IPS-11a (cell line): ENCODE data around the gene ACTR5.
"Not testable (repeated sequence)": the region's sequence is repeated elsewhere in the genome, so short reads cannot be mapped to it uniquely, and the experiment has no call there.

Source experiments
- H3K4me3 ChIP-seq: one replicate; pipeline ENCODE4 v1.5.1; 2013; ENCODE audit warnings: low read depth, low read length, control low read depth

ACTR5 gene

GRCh38 chr20:38804682-38805501 lies 56.6 kb downstream of the ACTR5 start:
- peak overlapping the region; percentile 65 for H3K4me3 ChIP-seq

DNA sequence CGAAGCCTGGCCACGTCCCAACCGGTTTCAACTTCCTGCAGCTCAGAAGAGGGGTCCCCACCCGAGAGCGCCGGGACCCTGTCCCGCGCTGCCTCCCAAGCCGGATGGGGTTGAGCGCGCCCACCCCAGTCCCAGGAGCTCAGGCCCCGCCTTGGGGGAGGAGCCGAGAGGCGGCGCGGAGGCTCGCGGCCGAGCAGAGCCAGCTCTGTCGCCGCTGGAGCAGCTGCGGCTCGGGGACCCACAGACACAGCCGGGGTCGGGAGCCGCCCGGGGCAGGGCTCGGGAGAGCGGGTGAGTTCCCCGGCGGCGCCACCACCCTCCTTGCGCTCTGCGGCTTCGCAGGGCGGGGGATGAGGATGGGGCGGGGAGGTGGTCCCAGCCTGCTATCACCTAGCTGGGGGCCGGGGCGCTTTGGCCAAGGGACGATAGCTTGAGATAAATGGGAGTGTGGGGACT lies 57.3 kb downstream of the ACTR5 start, which contains the start of gene PPP1R16B:
Gene PPP1R16B (plus strand): TSS at position 196 of the 456 bp plus-strand sequence. CDS start 30,229 bp downstream, outside the sequence.
- peak within 1 kb of the TSS; percentile 65 for H3K4me3 ChIP-seq

DNA sequence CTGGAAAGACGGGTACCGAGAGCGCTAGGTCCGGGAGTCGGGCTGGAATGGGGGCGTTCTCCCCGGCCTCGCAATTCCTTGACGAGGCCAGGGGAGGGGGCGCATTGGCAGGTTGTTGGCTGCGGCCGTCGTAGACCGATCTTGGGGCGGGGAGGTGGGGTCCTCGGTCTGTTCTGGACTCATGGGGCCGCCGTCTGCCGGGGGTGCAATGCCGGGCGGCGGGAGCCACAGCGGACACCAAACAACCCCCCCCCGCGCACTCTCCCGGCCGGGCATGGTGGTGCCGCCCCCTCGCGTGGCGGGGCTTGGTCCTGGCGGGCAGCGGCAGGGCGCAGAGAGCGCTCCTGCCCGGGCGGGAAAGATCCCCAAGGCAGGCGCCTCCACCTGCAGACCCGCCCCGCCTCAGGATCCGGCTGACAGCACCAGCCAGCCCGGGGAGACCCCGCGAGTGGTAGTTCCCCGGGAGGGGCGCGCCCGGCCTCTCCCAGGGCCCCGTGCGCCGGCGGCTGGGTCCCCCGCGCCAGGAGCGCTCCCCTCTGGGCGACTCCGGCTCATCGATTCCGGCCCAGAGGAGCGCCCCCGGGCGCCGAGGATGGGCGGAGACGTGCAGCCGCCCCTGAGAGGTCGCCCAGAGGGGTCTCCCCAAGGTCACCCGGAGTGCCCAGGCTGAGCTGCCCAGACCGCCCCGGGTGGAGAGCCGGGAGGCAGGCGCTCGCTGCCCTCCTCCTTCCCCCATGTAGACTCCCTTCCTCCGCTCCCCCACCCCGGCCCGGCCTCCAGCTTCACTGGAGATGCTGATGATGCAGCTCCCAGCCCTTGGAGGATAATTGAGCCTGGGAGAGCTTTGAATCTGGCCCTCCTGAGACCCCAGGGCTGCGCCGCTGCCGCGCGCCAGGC lies 57.9 kb downstream of the ACTR5 start:
- H3K4me3 ChIP-seq = peak overlapping the region; percentile 65

DNA sequence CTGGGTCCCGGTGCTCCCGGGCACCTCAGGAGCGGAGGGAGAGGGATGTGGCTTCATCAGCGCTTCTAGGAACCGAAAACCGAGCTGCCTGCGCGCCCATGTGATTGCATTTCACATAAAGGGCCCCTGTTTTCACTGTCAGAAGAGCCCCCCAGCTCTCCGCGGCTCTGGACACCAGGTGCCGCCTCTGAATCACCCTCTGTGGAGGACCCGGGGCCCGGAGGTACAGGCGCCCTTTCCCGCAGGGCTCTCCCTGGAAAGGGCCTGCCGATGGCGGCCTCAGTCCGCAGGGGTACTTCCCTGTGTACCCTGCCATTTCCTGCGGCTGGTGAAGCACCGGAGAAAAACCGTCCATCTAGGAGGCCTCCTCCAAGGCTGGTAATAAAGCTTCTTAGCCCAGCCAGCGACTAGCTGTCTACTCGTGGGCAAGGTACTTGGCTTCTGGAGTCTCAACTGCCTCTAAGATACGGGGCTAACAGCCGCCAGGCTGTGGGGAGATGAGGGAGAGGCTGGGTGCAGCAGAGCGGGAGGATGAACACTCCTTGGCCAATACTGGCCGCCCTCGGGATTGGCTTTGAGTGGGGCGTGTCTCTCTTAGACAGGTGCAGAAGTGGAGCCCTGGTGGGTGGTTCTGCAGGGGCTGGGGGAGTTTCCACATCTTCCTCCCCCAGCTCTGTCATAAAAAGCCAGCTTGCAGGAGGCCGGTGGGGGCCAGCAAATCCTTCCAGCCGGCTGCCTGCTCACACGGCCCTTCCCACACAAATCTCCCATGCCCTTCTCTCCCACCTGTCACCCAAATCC lies 58.8 kb downstream of the ACTR5 start:
- H3K4me3 ChIP-seq = peak overlapping the region; percentile 65

GRCh38 chr20:38809942-38810341 lies 61.7 kb downstream of the ACTR5 start:
- no peak overlapping the region for H3K4me3 ChIP-seq

DNA sequence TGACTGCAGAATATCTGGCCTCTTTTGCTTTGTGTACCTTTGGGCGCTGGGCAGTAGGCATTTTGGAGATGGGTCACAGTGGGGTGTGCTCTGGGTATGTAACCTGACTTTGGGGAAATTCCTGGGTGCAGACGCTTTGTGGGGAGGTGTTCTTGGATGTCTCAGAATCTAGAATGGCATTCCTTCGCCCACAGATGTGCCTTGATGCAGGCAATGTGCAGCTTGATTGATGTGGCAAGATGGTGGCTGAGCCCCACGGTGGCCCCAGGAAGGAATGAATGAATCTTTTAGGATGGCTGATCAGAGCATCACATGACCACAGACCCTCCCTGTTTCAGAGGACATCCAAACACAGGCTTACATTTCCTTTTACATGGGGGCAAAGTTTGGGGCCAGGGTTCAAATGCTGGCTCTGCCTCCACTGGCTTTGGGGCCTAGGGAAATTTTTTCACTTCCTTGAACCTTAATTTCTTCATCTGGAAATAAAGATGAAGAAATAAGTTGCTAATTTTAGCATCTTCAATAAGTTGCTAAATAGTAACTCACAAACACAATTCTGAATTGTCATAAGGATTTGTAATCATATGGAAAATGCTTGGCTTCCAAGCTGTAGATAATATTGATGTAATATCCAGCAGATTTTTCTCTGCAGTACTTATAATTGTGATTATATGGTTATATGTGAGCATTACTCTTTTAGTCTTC lies 62.8 kb downstream of the ACTR5 start:
- H3K4me3 ChIP-seq = no peak overlapping the region

DNA sequence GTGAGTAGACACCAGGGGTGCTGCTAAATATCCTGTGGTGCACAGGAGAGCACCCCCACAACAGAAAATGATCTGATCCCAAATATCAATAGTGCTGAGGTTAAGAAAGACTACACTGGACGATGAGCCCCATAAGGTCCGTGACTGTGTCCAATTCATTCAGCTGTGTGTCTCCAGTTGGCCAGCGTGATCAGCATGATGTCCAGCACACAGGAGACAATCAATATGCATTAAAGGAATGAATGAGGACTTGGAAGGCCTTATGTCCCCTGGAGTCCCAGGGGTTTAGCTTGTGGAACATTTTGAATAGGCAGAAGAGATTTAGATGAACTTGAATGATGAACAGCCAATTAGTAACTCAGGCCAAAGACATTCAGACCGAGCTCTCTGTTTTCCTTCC lies 63.5 kb downstream of the ACTR5 start:
- no peak overlapping the region for H3K4me3 ChIP-seq

DNA sequence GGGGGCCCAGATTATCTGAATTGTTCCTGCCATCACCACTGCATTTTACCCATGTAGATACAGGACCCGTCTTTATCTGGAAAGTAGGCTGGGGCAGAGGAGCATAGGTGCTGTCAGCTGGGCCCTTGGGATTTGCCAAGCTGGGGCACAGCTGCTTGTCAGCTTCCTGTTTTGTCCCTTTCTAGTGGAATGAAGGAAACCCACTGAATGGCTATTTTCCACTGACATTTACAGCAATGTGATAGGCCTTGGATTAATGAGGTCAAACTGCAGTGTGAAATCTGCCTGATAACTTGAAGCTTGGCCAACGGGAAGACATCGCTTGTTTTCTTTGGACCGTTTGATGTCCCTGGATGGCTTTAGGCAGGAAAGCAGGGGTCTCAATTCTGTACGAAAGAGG lies 63.9 kb downstream of the ACTR5 start:
- H3K4me3 ChIP-seq = no peak overlapping the region

DNA sequence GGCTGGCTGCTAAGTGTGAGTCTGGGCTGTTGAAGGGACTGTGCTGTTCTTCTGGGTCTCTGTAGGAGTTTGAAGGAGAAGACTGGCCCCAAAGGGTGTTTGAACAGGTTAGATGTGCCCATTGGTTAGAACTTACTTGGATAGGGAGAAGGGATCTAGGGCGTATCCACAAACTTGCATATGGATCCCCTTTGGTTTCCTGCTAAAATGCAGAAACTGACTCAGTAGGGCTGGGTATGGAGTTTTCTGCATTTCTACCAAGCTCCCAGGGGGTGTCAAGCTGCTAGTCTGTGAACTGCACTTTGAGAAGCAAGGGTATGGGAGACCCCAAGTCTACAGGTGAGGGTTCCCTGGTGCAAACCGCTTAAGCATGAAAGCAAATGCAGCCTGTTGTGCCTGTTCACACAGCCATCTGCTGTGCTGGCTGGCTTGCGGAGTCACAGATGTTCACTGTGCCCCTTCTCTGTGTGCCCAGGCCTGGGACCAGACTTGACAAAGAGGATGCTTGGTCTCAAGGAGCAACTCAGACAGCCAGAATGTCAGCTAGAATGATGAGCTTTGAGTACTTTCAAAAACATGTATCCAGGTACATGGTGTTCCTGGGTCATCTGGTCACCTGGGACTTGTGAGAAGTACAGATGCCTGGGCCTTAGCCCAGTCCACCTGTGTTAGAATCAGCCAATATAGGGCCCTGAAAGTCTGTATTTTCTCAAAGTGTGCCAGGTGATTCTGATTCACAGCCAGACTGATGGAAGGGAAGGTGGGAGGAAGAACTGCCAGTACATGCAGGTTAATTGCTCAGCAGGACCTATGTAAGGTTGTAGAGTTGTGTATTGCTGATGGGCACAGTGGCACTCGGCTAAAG lies 64.7 kb downstream of the ACTR5 start:
- no peak overlapping the region for H3K4me3 ChIP-seq

DNA sequence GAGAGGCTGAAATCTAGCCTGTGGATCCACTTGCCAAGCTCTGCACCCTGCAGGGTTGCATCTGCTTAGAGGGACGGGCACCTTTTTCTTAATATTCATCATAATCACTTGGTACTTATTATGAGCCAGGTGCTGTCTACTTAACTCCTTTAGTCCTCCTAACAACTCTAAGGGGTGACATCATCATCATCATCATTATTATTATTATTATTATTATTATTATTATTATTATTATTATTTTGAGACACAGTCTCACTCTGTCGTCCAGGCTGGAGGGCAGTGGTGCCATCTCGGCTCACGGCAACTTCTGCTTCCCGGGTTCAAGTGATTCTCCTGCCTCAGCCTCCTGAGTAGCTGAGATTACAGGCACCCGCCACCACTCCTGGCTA lies 65.3 kb downstream of the ACTR5 start:
- H3K4me3 ChIP-seq = not testable (repeated sequence)

GRCh38 chr20:38815446-38815845 lies 67.2 kb downstream of the ACTR5 start:
- H3K4me3 ChIP-seq = no peak overlapping the region

DNA sequence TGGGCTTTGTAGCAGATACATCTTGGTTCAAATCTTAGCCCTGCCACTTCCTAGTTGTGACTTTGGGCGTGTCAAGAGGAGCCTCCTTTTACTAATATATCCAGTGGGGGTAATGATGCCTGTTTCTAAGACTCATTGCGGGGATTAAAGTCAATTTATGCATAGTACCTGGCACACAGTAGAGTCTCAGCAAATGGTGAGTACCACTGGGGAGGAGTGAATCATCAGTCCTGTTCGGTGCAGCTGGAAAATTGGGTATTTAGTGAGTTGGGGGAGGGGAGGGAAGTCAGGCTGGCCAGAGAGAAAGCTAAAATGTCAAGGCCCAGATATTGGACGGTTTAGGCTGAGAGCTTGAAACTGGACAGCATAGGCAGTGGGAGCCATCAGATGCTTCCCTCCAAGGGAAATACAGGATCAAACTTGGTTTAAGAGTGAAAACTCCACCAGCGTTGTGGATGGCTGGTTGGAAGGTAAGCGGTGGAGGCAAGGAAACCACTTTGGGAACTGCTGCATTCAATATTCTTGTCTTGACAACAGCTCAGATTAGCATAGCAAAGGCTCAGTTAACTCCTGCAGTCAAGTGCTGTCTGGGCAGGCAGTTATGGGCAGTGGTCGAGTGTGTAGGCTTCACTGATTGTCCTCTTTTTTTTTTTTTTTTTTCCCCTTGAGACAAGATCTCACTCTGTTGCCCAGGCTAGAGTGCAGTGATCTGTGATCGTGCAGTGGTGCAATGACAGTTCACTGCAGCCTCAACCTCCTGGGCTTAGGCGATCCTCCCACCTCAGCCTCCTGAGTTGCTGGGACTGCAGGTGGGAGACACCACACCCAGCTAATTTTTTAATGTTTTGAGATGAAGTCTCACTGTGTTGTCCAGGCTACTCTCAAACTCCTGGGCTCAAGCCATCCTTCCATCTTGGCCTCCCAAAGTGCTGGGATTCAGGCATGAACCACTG lies 70.1 kb downstream of the ACTR5 start:
- H3K4me3 ChIP-seq = no peak overlapping the region
